IMR-90 (cell line): ENCODE results near the gene MRPL44. TPM values are rescaled to one million over a fixed set of nuclear protein-coding genes. Genes with fewer than 3 reads are reported as not detected.

Source experiments
- ATAC-seq: fragments of 200-7000 bp; cut with Tn5 transposase; 2 replicates; pipeline ENCODE4 v1.9.1; 2020; ENCODE audit warnings: low read depth, mild to moderate bottlenecking, moderate library complexity
- BruUV-seq: library from RNA; stranded (reverse); fragments of 400-500 nt; replicated peaks from 2 replicates; lab custom pipeline; 2021; lab: Mats Ljungman, UMichigan
- CTCF ChIA-PET: fragments of 300-600 bp; formaldehyde crosslinking; extraction: SDS; loops from one replicate; lab custom pipeline; 2021; ENCODE audit warnings: antibody characterized with exemption; lab: Yijun Ruan, JAX
- POLR2A ChIA-PET: fragments of 300-600 bp; sonication (Branson Sonifier 250); formaldehyde crosslinking; loops from one replicate; lab custom pipeline; 2022; ENCODE audit warnings: antibody characterized with exemption; ENCODE audit not compliant: unreplicated experiment; lab: Charles Lee
- DNase-seq: peaks from one replicate; pipeline ENCODE4 v3.0.0; 2013
- H2AFZ ChIP-seq: replicated peaks from 2 replicates; pipeline ENCODE3; 2013; ENCODE audit warnings: low read length, mild to moderate bottlenecking; ENCODE audit not compliant: poor library complexity
- H2AK5ac ChIP-seq: 2 replicates; pipeline ENCODE4 v1.6.1; 2013; ENCODE audit warnings: low read depth, low read length, inconsistent platforms
- H2AK9ac ChIP-seq: replicated peaks from 2 replicates; pipeline ENCODE3; 2013; ENCODE audit warnings: mild to moderate bottlenecking, low read depth, low read length, moderate library complexity; ENCODE audit not compliant: poor library complexity
- H2BK120ac ChIP-seq: 2 replicates; pipeline ENCODE4 v1.6.1; 2013; ENCODE audit warnings: low read depth, low read length, inconsistent platforms
- H2BK15ac ChIP-seq: 3 replicates; pipeline ENCODE4 v1.6.1; 2013; ENCODE audit warnings: low read depth, low read length, inconsistent platforms
- H2BK20ac ChIP-seq: 2 replicates; pipeline ENCODE4 v1.6.1; 2013; ENCODE audit warnings: low read depth, mild to moderate bottlenecking, inconsistent platforms, low read length, moderate library complexity
- H2BK5ac ChIP-seq: 2 replicates; pipeline ENCODE4 v1.6.1; 2013; ENCODE audit warnings: mild to moderate bottlenecking, low read depth, low read length, inconsistent platforms; ENCODE audit not compliant: poor library complexity, severe bottlenecking
- H3K14ac ChIP-seq: replicated peaks from 2 replicates; pipeline ENCODE4 v1.6.1; 2013; ENCODE audit warnings: low read depth, low read length, inconsistent platforms
- H3K18ac ChIP-seq: 2 replicates; pipeline ENCODE4 v1.6.1; 2013; ENCODE audit warnings: low read depth, low read length, control low read depth
- H3K23ac ChIP-seq: 2 replicates; pipeline ENCODE4 v1.6.1; 2013; ENCODE audit warnings: low read depth, low read length, inconsistent platforms
- H3K27ac ChIP-seq: 2 replicates; pipeline ENCODE4 v1.5.1; 2013; ENCODE audit warnings: mild to moderate bottlenecking, control low read depth, low read length; ENCODE audit not compliant: insufficient read depth
- H3K27me3 ChIP-seq: 2 replicates; pipeline ENCODE4 v1.6.1; 2013; ENCODE audit warnings: low read length; ENCODE audit not compliant: control insufficient read depth, insufficient read depth
- H3K36me3 ChIP-seq: 2 replicates; pipeline ENCODE4 v1.6.1; 2013; ENCODE audit warnings: low read length, mixed read lengths; ENCODE audit not compliant: control insufficient read depth, insufficient read depth
- H3K4ac ChIP-seq: 2 replicates; pipeline ENCODE4 v1.6.1; 2013; ENCODE audit warnings: low read depth, low read length, inconsistent platforms
- H3K4me1 ChIP-seq: 2 replicates; pipeline ENCODE4 v1.6.1; 2013; ENCODE audit warnings: low read length, mixed read lengths; ENCODE audit not compliant: control insufficient read depth, insufficient read depth
- H3K4me2 ChIP-seq: 2 replicates; pipeline ENCODE4 v1.6.1; 2013; ENCODE audit warnings: low read depth, mild to moderate bottlenecking, control low read depth, low read length, moderate library complexity
- H3K4me3 ChIP-seq: 2 replicates; pipeline ENCODE4 v1.5.1; 2013; ENCODE audit warnings: low read depth, mild to moderate bottlenecking, control low read depth, low read length, moderate library complexity; ENCODE audit not compliant: insufficient read depth
- H3K56ac ChIP-seq: 2 replicates; pipeline ENCODE4 v1.6.1; 2013; ENCODE audit warnings: low read length, inconsistent platforms; ENCODE audit not compliant: insufficient read depth; ENCODE audit errors: extremely low read depth
- H3K79me1 ChIP-seq, 2 experiments: 2 replicates each; pipeline ENCODE4 v1.6.1; 2013; ENCODE audit warnings: low read length in 2 of 2, inconsistent platforms in 1 of 2, low read depth in 1 of 2
- H3K9ac ChIP-seq: 2 replicates; pipeline ENCODE4 v1.6.1; 2013; ENCODE audit warnings: low read depth, low read length, control low read depth
- H3K9me1 ChIP-seq: 2 replicates; pipeline ENCODE4 v1.6.1; 2013; ENCODE audit warnings: low read length, inconsistent platforms; ENCODE audit not compliant: insufficient read depth
- H3K9me3 ChIP-seq: 2 replicates; pipeline ENCODE4 v1.6.1; 2013; ENCODE audit warnings: low read length; ENCODE audit not compliant: control insufficient read depth, insufficient read depth
- H4K20me1 ChIP-seq: 2 replicates; pipeline ENCODE4 v1.6.1; 2013; ENCODE audit warnings: low read length, inconsistent platforms; ENCODE audit not compliant: insufficient read depth
- H4K5ac ChIP-seq: 2 replicates; pipeline ENCODE4 v1.6.1; 2013; ENCODE audit warnings: mild to moderate bottlenecking, low read depth, low read length, control low read depth
- H4K8ac ChIP-seq, 2 experiments: 2 replicates each; pipeline ENCODE4 v1.6.1; 2013; ENCODE audit warnings: low read depth in 2 of 2, low read length in 2 of 2, control low read depth in 1 of 2, inconsistent platforms in 1 of 2
- H4K91ac ChIP-seq: 2 replicates; pipeline ENCODE4 v1.6.1; 2013; ENCODE audit warnings: low read depth, low read length, inconsistent platforms; ENCODE audit not compliant: insufficient read depth
- ELK1 ChIP-seq: fragments of 150-350 bp; IDR thresholded peaks from 2 replicates; pipeline ENCODE4 v1.6.1; 2016; ENCODE audit warnings: low read depth, mild to moderate bottlenecking, low read length, moderate library complexity, borderline replicate concordance
- FOS ChIP-seq: fragments of 150-350 bp; IDR thresholded peaks from 2 replicates; pipeline ENCODE4 v1.6.1; 2016; ENCODE audit warnings: low read depth, low read length
- MXI1 ChIP-seq: IDR thresholded peaks from 2 replicates; pipeline ENCODE4 v1.6.1; 2012; ENCODE audit warnings: low read depth, mild to moderate bottlenecking, low read length, moderate library complexity, borderline replicate concordance
- RAD21 ChIP-seq: IDR thresholded peaks from 2 replicates; pipeline ENCODE4 v1.6.1; 2012; ENCODE audit warnings: low read length, improper control_type of control experiment
- WGBS, 2 experiments: methylation state at CpG; one replicate each; pipeline versions ENCODE4 v1.1.5 to v1.1.7; 2013; ENCODE audit warnings: missing lambda C conversion rate in 2 of 2; ENCODE audit not compliant: insufficient read length in 1 of 2; ENCODE audit errors: extremely low coverage in 2 of 2; 5-methylcytosine and 5-hydroxymethylcytosine counted together
- dilution Hi-C: fragments of 300-500 bp; cut with HindIII; formaldehyde crosslinking; loops from one replicate; pipeline ENCODE4 v1.14.3; 2018; ENCODE audit warnings: low sequenced_read_pairs; ENCODE audit not compliant: unreplicated experiment
- in situ Hi-C: fragments of 300-500 bp; cut with MboI; formaldehyde crosslinking; loops from 3 replicates; pipeline ENCODE4 v1.14.3; 2019; ENCODE audit warnings: low sequenced_read_pairs, inconsistent platforms, mixed read lengths
- intact Hi-C: fragments of 100-400 bp; cut with micrococcal nuclease; formaldehyde crosslinking; loops from 2 replicates; pipeline ENCODE4 v1.10.0; 2022
- polyA plus RNA-seq, 3 experiments: library from polyadenylated mRNA; depleted of rRNA; stranded (reverse); fragments of >200 nt; gene quantifications; 2 replicates each; pipeline ENCODE4 v1.2.3, GENCODE V29; 2012; ENCODE audit warnings: low replicate concordance in 1 of 3
- total RNA-seq: library from RNA; depleted of rRNA; stranded (reverse); fragments of >200 nt; gene quantifications from 2 replicates; pipeline ENCODE4 v1.2.3, GENCODE V29; 2012

Gene MRPL44
- total and polyA plus RNA-seq, 2 of the 4 experiments (the other 2 are of a cell fraction): 18.6 to 20.1 TPM

DNA sequence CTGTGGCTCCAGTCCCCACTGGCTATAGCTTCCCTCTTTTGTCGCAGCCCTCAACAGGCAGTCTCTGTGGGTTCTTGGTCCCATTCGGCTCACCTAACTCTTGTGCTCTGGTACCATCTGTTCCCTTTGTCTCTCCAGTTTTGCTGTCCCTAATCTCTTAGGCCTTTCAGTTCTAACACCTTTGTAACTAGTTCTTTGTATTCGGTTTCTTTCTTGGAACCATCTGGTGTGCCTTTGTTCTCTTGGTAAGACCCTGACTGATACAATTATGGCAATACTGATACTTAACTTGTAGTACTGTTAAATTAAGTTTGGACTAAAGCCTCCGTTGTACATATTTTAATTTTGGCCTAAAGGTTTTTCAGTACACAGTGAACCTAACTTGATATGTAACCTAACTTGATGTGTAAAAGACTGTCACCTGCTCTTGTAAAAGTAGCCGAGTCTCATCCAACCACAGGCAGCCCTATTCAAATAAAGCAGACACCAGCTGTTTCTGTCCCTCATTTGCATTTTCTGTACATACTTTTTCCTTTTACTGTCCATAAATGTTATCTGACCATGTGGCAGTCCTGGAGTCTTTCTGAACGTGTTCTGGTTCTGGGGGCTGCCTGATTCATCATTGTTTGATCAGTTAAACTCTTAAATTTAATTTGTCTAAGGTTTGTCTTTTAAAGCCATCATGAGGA is 4.8 kb upstream of the MRPL44 start:
- H3K27ac ChIP-seq: no peak overlapping the region
- no peaks in the 10 kb centered on the region for H3K36me3 ChIP-seq
- no peak overlapping the region for H2BK15ac ChIP-seq
- TF ChIP-seq RAD21: no peak
- no peak for TF ChIP-seq FOS
- TF ChIP-seq MXI1: no peak
- TF ChIP-seq ELK1: no peak
- H2BK20ac ChIP-seq: no peak overlapping the region
- no peak for DNase-seq
- no peak overlapping the region for H3K14ac ChIP-seq
- intact Hi-C loops (no loop called here), dilution Hi-C loops (no loop called here), in situ Hi-C loops (no loop called here)
- 100% methylated on average over 2 of the region's 6 CpGs; no CpG with 5 or more reads in 1 of the 2 experiments for WGBS, 2 experiments
- peaks cover 3% of the 10 kb centered on the region; the same call in 1 of the 2 replicates for H3K9me1 ChIP-seq
- CTCF ChIA-PET: no interaction called here
- no TSS peak for BruUV-seq
- no peak overlapping the region for H3K18ac ChIP-seq
- no peaks in the 10 kb centered on the region for H3K9me3 ChIP-seq
- ATAC-seq: no peak
- no peaks in the 10 kb centered on the region for H4K20me1 ChIP-seq
- POLR2A ChIA-PET: no interaction called here
- no peak overlapping the region for H2AK5ac ChIP-seq
- no peak overlapping the region for H2BK120ac ChIP-seq
- H3K79me1 ChIP-seq: peaks cover 0 to 1% of the 10 kb centered on the region in 2 experiments; a peak in 1 of 4 replicates
- H3K23ac ChIP-seq: no peak overlapping the region
- no peak overlapping the region for H2AFZ ChIP-seq
- H2BK5ac ChIP-seq: no peak overlapping the region
- H3K56ac ChIP-seq: no peak overlapping the region
- H3K4ac ChIP-seq: no peak overlapping the region
- H4K8ac ChIP-seq: no peak overlapping the region
- H3K4me3 ChIP-seq: no peak overlapping the region
- no peak overlapping the region for H4K5ac ChIP-seq
- no peak overlapping the region for H3K9ac ChIP-seq
- no peak overlapping the region for H3K4me2 ChIP-seq
- H3K4me1 ChIP-seq: peaks cover 2% of the 10 kb centered on the region; the same call in 1 of the 2 replicates
- no peak overlapping the region for H4K91ac ChIP-seq
- no peak overlapping the region for H2AK9ac ChIP-seq
- H3K27me3 ChIP-seq: no peaks in the 10 kb centered on the region
